ENCODE results near the gene RDH16.
A peak's percentile ranks its signal among the peaks of the same experiment; 100 is the strongest.

DNA sequence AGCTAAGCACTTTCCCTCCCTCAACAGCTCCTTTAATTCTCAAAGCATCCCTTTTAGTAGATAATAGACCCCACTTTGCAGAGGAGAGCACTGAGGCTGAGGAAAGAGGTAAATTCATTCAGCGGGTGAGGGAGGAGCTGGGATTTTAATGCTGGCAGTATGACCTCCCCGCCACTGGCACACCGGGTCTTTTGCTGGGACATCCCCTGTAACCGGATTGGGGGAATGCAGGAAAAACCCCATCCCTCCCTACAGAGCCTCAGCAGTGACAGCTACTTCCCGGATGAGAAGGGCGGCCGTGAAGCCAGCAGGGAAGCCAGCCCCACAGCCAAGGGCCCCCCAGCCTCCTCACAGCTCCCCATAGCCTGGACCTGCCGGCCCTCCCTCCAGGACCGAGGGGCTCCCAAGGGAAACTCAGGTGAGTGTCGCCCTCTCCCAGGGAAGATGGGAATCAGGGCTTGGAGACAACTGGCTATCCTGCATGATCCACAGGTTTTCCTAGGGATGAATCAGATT is 36.9 kb upstream of the RDH16 start:
- TF ChIP-seq, protein P1, sequence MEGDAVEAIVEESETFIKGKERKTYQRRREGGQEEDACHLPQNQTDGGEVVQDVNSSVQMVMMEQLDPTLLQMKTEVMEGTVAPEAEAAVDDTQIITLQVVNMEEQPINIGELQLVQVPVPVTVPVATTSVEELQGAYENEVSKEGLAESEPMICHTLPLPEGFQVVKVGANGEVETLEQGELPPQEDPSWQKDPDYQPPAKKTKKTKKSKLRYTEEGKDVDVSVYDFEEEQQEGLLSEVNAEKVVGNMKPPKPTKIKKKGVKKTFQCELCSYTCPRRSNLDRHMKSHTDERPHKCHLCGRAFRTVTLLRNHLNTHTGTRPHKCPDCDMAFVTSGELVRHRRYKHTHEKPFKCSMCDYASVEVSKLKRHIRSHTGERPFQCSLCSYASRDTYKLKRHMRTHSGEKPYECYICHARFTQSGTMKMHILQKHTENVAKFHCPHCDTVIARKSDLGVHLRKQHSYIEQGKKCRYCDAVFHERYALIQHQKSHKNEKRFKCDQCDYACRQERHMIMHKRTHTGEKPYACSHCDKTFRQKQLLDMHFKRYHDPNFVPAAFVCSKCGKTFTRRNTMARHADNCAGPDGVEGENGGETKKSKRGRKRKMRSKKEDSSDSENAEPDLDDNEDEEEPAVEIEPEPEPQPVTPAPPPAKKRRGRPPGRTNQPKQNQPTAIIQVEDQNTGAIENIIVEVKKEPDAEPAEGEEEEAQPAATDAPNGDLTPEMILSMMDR (conservative IDR thresholded peaks at IDR 0.05; ENCODE audit: low read depth in 2 of 2) = peak in 1 of 2 experiments; percentile 15; a peak in 1 of 4 replicates
- TF ChIP-seq, protein P2, sequence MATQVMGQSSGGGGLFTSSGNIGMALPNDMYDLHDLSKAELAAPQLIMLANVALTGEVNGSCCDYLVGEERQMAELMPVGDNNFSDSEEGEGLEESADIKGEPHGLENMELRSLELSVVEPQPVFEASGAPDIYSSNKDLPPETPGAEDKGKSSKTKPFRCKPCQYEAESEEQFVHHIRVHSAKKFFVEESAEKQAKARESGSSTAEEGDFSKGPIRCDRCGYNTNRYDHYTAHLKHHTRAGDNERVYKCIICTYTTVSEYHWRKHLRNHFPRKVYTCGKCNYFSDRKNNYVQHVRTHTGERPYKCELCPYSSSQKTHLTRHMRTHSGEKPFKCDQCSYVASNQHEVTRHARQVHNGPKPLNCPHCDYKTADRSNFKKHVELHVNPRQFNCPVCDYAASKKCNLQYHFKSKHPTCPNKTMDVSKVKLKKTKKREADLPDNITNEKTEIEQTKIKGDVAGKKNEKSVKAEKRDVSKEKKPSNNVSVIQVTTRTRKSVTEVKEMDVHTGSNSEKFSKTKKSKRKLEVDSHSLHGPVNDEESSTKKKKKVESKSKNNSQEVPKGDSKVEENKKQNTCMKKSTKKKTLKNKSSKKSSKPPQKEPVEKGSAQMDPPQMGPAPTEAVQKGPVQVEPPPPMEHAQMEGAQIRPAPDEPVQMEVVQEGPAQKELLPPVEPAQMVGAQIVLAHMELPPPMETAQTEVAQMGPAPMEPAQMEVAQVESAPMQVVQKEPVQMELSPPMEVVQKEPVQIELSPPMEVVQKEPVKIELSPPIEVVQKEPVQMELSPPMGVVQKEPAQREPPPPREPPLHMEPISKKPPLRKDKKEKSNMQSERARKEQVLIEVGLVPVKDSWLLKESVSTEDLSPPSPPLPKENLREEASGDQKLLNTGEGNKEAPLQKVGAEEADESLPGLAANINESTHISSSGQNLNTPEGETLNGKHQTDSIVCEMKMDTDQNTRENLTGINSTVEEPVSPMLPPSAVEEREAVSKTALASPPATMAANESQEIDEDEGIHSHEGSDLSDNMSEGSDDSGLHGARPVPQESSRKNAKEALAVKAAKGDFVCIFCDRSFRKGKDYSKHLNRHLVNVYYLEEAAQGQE (IDR thresholded peaks at IDR 0.05; ENCODE audit: unreplicated experiment) = no peak
- TF ChIP-seq EZH2 (IDR thresholded peaks at IDR 0.05; ENCODE audit: low read depth, unreplicated experiment) = no peak
- TF ChIP-seq EZH2phosphoT487 (IDR thresholded peaks at IDR 0.05; ENCODE audit: unreplicated experiment) = no peak
- no peak for TF ChIP-seq ZNF114 (CRISPR knock-in tag; IDR thresholded peaks at IDR 0.05)
- TF ChIP-seq ZNF331 (CRISPR knock-in tag; IDR thresholded peaks at IDR 0.05; ENCODE audit: low read depth) = no peak
- no peak for TF ChIP-seq STAT1 (IDR thresholded peaks at IDR 0.05; ENCODE audit: unreplicated experiment)
- TF ChIP-seq POLR2AphosphoS5 (IDR thresholded peaks at IDR 0.05; ENCODE audit: low read depth) = no peak
- TF ChIP-seq CREB1 (CRISPR knock-in tag; IDR thresholded peaks at IDR 0.05; ENCODE audit: low read depth) = no peak
- no peak for TF ChIP-seq JUNB (IDR thresholded peaks at IDR 0.05; ENCODE audit: unreplicated experiment)

All from GM23338 (cell line).